Cardiac muscle cell (in vitro differentiated cells and primary cell): ENCODE measurements around the gene POFUT1. TPM values are rescaled to one million over a fixed set of nuclear protein-coding genes. Genes with fewer than 3 reads are reported as not detected.
A peak's percentile ranks its signal among the peaks of the same experiment; 100 is the strongest.

Experiments used
- DNase-seq, 2 donors: peaks; one replicate each; pipeline versions ENCODE4 v3.0.0 to v3.0.0-alpha.2; 2010 to 2017; ENCODE audit warnings: low read depth in 1 of 2, low spot score in 1 of 2
- H3K27ac ChIP-seq: fragments of 200-600 bp; sonication (generic); 2 replicates; pipeline ENCODE4 v1.5.1; 2016
- H3K27me3 ChIP-seq: fragments of 200-600 bp; sonication (generic); 2 replicates; pipeline ENCODE4 v1.6.0; 2016; ENCODE audit warnings: control low read depth
- H3K36me3 ChIP-seq: fragments of 200-600 bp; sonication (generic); 2 replicates; pipeline ENCODE4 v1.5.1; 2016; ENCODE audit warnings: control low read depth
- H3K4me1 ChIP-seq: fragments of 200-600 bp; sonication (generic); 2 replicates; pipeline ENCODE4 v1.8.1; 2017; ENCODE audit warnings: low read depth, mild to moderate bottlenecking, mixed run types
- H3K4me3 ChIP-seq: fragments of 200-600 bp; sonication (generic); 2 replicates; pipeline ENCODE4 v1.5.1; 2016; ENCODE audit warnings: mild to moderate bottlenecking
- H3K9me3 ChIP-seq: fragments of 200-600 bp; sonication (generic); 2 replicates; pipeline ENCODE4 v1.5.1; 2017; ENCODE audit warnings: low read depth, mild to moderate bottlenecking, control low read depth
- CTCF ChIP-seq: IDR thresholded peaks from 2 replicates; pipeline ENCODE4 v1.5.1; 2012; ENCODE audit warnings: low read depth, mild to moderate bottlenecking, low read length
- polyA plus RNA-seq: library from polyadenylated mRNA; unstranded; fragments of >200 nt; fragmentation: Nextera tagmentation; extraction: Ambion mirVana; gene quantifications from 2 replicates; pipeline ENCODE4 v1.2.1, GENCODE V29; 2016
- total RNA-seq: library from RNA; depleted of rRNA; stranded (reverse); fragments of >200 nt; gene quantifications from 2 replicates; pipeline ENCODE4 v1.2.3, GENCODE V29; 2016

POFUT1 gene
- total and polyA plus RNA-seq, 2 experiments from 2014 or later, result 25.1 to 31.4 TPM

GRCh38 chr20:32285082-32285620, 77.5 kb downstream of the POFUT1 start:
- Histone ChIP-seq H3K36me3 (no peaks in the 10 kb centered on the region), H3K27me3 (no peaks in the 10 kb centered on the region), H3K9me3 (no peaks in the 10 kb centered on the region), H3K4me1 (peaks cover 12% of the 10 kb centered on the region), H3K27ac (no peak overlapping the region), H3K4me3 (no peak overlapping the region)
- no peak for TF ChIP-seq CTCF
- no peak for DNase-seq

- TF ChIP-seq CTCF, result no peak
- Histone ChIP-seq H3K4me1 (peaks cover 12% of the 10 kb centered on the region), H3K9me3 (no peaks in the 10 kb centered on the region), H3K4me3 (no peak overlapping the region), H3K27me3 (no peaks in the 10 kb centered on the region), H3K27ac (peak overlapping the region; percentile 54), H3K36me3 (no peaks in the 10 kb centered on the region)
- peak in 1 of 2 donors; percentile 10 for DNase-seq
These were observed 78.1 kb downstream of the POFUT1 start for GRCh38 chr20:32285621-32286371.

- H3K4me3 ChIP-seq, result no peak overlapping the region
- no peak for TF ChIP-seq CTCF
- peaks cover 12% of the 10 kb centered on the region for H3K4me1 ChIP-seq
- no peaks in the 10 kb centered on the region for H3K27me3 ChIP-seq
- no peaks in the 10 kb centered on the region for H3K9me3 ChIP-seq
- H3K36me3 ChIP-seq, result no peaks in the 10 kb centered on the region
- no peak overlapping the region for H3K27ac ChIP-seq
- no peak for DNase-seq
These were observed 79.6 kb downstream of the POFUT1 start for GRCh38 chr20:32287231-32287638.

Other genes starting within 250 kb of the POFUT1 start
- 0.03 and 0.04 TPM in 2 replicates for gene XKR7, start 239.7 kb upstream of the POFUT1 start, total RNA-seq
- gene XKR7, start 239.7 kb upstream of the POFUT1 start, polyA plus RNA-seq, result 0.02 TPM in 1 of 2 replicates, not detected in the other
- 0.69 and 0.92 TPM in 2 replicates for gene CCM2L, start 197.4 kb upstream of the POFUT1 start, total RNA-seq
- 0.35 and 0.79 TPM in 2 replicates for gene CCM2L, start 197.4 kb upstream of the POFUT1 start, polyA plus RNA-seq
- gene HCK, start 155.6 kb upstream of the POFUT1 start, total RNA-seq, result not detected in 2 replicates
- not detected in 2 replicates for gene HCK, start 155.6 kb upstream of the POFUT1 start, polyA plus RNA-seq
- 38.9 and 52.5 TPM in 2 replicates for gene TM9SF4, start 98.2 kb upstream of the POFUT1 start, total RNA-seq
- 54.6 and 71.3 TPM in 2 replicates for gene TM9SF4, start 98.2 kb upstream of the POFUT1 start, polyA plus RNA-seq
- 17.7 and 29.8 TPM in 2 replicates for gene PLAGL2, start 137 bp upstream of the POFUT1 start, total RNA-seq
- 18.3 and 29.3 TPM in 2 replicates for gene PLAGL2, start 137 bp upstream of the POFUT1 start, polyA plus RNA-seq
- 13.0 and 13.2 TPM in 2 replicates for gene KIF3B, start 69.8 kb downstream of the POFUT1 start, total RNA-seq
- gene KIF3B, start 69.8 kb downstream of the POFUT1 start, polyA plus RNA-seq, result 4.7 and 6.2 TPM in 2 replicates
- 32.6 and 82.4 TPM in 2 replicates for gene ASXL1, start 150.5 kb downstream of the POFUT1 start, total RNA-seq
- 50.3 and 97.9 TPM in 2 replicates for gene ASXL1, start 150.5 kb downstream of the POFUT1 start, polyA plus RNA-seq